CD4-positive, alpha-beta T cell treated with Interleukin-15 for 1 hour (primary cell): ENCODE results near the gene GPBP1.
"Not testable (repeated sequence)": the region's sequence is repeated elsewhere in the genome, so short reads cannot be mapped to it uniquely, and the experiment has no call there.

ENCODE experiments used
- DNase-seq: peaks from one replicate; pipeline ENCODE4 v3.0.0-alpha.2; 2020

The GPBP1 gene

GRCh38 chr5:57177479-57178156 is 3.8 kb downstream of the GPBP1 start:
- no peak for DNase-seq

GRCh38 chr5:57178238-57178637 is 4.4 kb downstream of the GPBP1 start:
- DNase-seq: not testable (repeated sequence)

- DNase-seq: no peak
Observed at GRCh38 chr5:57179262-57180200, 5.7 kb downstream of the GPBP1 start.

- DNase-seq: no peak
Observed at GRCh38 chr5:57181154-57181553, 7.3 kb downstream of the GPBP1 start.

GRCh38 chr5:57184322-57184721 is 10.5 kb downstream of the GPBP1 start:
- no peak for DNase-seq

GRCh38 chr5:57185313-57185712 is 11.5 kb downstream of the GPBP1 start:
- no peak for DNase-seq

- no peak for DNase-seq
Observed at GRCh38 chr5:57186194-57186593, 12.3 kb downstream of the GPBP1 start.

GRCh38 chr5:57187977-57188376 is 14.1 kb downstream of the GPBP1 start:
- not testable (repeated sequence) for DNase-seq

- no peak for DNase-seq
Observed at GRCh38 chr5:57189515-57189914, 15.7 kb downstream of the GPBP1 start.

- no peak for DNase-seq
Observed at GRCh38 chr5:57190593-57190992, 16.7 kb downstream of the GPBP1 start.

- no peak for DNase-seq
Observed at GRCh38 chr5:57191163-57191562, 17.3 kb downstream of the GPBP1 start.

GRCh38 chr5:57191986-57192385 is 18.1 kb downstream of the GPBP1 start:
- no peak for DNase-seq

- not testable (repeated sequence) for DNase-seq
Observed at GRCh38 chr5:57192832-57193231, 19.0 kb downstream of the GPBP1 start.

- no peak for DNase-seq
Observed at GRCh38 chr5:57193757-57194413, 20.0 kb downstream of the GPBP1 start.

- no peak for DNase-seq
Observed at GRCh38 chr5:57194653-57195052, 20.8 kb downstream of the GPBP1 start.

GRCh38 chr5:57195060-57195459 is 21.2 kb downstream of the GPBP1 start:
- no peak for DNase-seq

GRCh38 chr5:57199866-57200265 is 26.0 kb downstream of the GPBP1 start:
- no peak for DNase-seq

- DNase-seq: no peak
Observed at GRCh38 chr5:57202811-57203210, 29.0 kb downstream of the GPBP1 start.

- DNase-seq: no peak
Observed at GRCh38 chr5:57207007-57207653, 33.3 kb downstream of the GPBP1 start.

- no peak for DNase-seq
Observed at GRCh38 chr5:57207681-57208080, 33.8 kb downstream of the GPBP1 start.

GRCh38 chr5:57209316-57210040 is 35.6 kb downstream of the GPBP1 start:
- no peak for DNase-seq

GRCh38 chr5:57210633-57211032 is 36.8 kb downstream of the GPBP1 start:
- DNase-seq: no peak
